VCaP (cell line): Measurements from ENCODE around the gene RBMS3.

ENCODE experiments used
- H3K27ac ChIP-seq: fragments of 450-650 bp; 2 replicates; pipeline ENCODE4 v1.5.1; 2017
- TF ChIP-seq, protein P1 (sequence below): fragments of 450-650 bp; conservative IDR thresholded peaks from 2 replicates; pipeline ENCODE4 v1.5.1; 2017; ENCODE audit warnings: mild to moderate bottlenecking, moderate library complexity

RBMS3 gene

DNA sequence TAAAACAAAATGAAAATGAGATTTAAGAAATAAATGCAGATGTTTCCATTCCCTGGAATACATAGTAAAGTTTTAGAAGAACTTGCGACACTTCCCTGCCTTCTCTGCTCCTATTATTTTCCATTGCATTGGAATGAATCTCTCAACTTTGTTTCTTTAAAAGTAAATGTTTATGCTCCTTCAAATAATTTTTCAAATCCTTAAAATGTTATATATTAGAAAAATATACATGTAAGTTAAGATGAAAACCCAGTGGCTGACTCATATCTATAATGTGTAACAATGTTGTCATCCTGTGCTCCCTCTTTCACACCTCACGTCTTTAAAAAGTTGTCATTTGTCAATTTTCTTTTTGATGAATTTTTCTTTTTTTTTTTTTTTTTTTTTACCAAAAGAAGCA is 3.6 kb downstream of the RBMS3 start:
- TF ChIP-seq, protein P1, sequence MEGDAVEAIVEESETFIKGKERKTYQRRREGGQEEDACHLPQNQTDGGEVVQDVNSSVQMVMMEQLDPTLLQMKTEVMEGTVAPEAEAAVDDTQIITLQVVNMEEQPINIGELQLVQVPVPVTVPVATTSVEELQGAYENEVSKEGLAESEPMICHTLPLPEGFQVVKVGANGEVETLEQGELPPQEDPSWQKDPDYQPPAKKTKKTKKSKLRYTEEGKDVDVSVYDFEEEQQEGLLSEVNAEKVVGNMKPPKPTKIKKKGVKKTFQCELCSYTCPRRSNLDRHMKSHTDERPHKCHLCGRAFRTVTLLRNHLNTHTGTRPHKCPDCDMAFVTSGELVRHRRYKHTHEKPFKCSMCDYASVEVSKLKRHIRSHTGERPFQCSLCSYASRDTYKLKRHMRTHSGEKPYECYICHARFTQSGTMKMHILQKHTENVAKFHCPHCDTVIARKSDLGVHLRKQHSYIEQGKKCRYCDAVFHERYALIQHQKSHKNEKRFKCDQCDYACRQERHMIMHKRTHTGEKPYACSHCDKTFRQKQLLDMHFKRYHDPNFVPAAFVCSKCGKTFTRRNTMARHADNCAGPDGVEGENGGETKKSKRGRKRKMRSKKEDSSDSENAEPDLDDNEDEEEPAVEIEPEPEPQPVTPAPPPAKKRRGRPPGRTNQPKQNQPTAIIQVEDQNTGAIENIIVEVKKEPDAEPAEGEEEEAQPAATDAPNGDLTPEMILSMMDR, result no peak
- no peak overlapping the region for H3K27ac ChIP-seq

DNA sequence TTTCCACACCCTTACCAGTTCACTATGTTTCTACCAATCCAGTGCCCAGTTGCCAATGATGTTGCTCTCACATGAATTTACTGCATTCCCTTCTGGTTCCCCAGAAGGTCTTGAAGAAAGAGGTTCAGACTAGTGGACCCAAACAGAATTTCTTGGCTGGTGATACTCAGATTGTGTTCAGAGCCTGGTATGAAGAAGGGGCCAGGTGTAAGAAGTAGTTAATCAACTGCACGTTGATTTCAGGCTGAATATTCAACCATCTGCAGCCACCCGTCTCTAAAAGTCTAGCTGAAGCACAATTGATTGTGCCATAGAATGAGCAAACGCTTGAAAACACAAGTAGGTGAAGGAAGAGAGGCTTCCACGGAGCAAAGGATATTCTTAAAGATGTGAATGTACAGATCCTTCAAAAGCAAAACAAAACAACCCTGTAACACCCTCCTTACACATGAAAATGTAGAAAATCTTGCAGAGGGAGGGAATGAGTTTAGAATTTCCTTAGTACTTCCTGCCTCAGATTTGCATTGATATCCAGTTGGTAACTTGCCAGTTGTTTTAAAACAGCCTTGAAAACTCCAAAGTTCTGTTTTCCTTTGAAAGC is 4.7 kb downstream of the RBMS3 start:
- TF ChIP-seq, protein P1, result no peak
- H3K27ac ChIP-seq, result no peak overlapping the region

DNA sequence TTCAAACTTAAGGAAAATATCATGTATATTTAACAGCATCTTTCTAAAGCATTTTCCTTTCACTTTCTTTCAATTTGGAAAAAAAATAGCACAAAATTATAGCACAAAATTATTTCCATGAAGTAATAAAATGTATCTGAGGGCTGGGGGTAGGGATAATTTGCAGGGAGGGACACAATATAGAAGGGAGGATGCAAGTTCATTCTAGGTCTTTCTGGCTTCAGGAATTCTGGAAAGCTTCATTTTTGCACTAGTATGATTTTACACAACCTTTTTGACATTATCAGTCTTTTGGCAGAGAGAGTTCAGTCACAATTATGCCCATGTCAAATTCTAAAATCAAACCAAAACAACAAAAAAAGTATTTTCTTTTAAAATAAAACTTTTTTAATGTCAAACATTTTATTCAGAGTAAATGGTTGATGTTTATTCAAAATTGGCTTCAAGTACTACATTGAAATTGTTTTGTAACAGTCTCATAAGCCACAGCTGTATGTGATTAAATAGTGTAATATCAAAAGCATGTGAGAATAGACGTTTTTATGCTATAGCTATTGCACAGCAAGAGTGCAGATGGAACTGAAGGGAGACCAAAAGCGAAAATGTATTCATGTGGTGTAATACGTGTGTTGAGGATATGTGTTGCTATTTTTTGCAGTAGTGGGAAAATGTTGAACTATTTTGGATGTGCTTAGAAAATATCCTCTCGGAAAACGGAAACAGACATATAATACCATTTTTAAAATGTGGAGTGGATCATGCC is 5.8 kb downstream of the RBMS3 start:
- TF ChIP-seq, protein P1, result no peak
- H3K27ac ChIP-seq, result no peak overlapping the region

DNA sequence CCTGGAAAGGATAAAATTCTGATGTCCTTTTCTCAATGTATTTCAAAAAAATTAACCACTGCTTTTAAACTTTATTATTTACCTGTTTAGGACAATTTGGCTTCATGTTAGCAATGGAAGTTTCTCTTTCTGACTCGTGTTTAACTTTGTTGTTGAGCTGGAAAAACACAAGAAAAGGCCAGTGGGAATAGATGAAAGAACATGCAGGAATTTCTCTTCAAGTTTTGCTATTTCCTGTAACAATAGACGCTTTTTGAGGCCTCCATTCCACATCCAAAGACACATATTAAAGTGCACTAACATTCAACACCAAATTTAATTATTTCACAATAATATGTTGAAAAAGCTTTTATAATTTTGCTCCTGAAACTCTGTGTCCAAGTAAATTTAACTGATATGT is 9.7 kb downstream of the RBMS3 start:
- no peak overlapping the region for H3K27ac ChIP-seq
- TF ChIP-seq, protein P1, result no peak

DNA sequence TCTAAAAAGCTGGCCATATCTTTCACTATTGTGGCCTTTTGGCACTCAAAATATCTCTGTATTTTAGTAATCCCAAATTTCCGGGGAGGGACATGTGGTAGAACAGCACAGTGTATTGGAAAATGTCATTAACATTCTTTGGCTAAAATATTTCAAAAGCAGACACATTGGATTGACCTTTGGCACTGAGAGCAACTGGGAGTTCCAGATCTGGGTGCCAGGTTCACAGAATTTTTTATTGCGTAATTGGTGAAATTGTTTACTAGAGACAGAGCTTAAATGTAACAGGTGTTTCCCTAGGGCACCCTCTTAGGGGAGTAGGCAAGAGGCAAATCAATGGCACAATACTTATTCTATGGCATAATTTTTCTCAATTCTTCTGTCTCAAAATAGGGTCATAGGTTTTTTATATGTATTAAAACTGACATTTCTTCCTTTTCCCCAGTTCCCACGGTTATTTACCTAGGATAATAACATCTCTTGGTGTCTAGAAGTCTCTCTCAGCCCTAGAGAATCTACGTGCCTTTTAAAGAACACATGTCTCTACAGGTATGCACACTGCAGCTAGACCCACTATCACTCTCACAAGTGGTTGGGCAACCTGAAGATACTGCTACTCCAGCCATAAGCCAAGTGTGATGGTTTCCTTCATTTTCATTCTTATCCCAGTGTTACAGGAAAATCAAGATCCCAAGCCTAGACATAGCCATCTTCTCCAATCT is 10.6 kb downstream of the RBMS3 start:
- no peak overlapping the region for H3K27ac ChIP-seq
- TF ChIP-seq, protein P1, result no peak

DNA sequence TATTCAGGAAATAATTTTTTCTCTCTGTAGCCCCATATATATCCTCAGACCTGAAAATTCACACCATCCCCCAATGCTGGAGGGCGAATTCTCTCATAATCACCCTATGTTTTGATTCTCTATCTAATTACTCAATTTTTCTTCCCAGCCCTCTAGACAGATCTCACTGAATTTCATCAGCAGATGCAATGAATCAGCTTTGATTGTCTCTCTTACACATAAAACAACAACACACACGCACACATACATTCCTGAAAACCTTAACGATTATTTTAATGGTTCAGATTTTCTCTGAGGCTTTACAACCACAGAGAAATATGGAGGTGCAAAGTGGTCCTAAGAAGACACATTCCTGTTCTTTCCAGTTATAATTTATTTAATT is 11.1 kb downstream of the RBMS3 start:
- TF ChIP-seq, protein P1, result no peak
- H3K27ac ChIP-seq, result no peak overlapping the region

DNA sequence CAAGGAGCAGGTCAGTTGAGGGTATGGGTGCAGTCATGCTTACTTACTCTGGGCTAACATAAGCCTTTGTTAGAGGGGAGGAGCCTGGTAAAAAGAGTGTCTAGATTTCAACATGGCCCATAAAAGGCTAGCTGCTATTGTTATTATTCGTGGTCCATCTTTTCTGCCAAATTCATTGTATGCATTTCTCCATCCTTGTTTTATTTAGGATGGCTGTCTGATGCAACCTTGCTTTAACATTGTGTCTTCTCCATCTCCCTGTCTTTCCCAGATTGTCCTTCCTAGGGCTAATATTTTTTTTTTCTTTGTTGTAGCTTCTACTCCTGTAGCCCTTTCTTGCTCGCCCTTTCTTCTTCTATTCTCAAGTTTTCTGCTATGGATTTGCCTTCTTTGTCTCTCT is 12.6 kb downstream of the RBMS3 start:
- TF ChIP-seq, protein P1, result no peak
- H3K27ac ChIP-seq, result no peak overlapping the region
